HFFc6 (cell line): ENCODE measurements around the gene GPSM1. TPM values are rescaled to one million over a fixed set of nuclear protein-coding genes. Genes with fewer than 3 reads are reported as not detected.
A peak's percentile ranks its signal among the peaks of the same experiment; 100 is the strongest.

ENCODE experiments used
- DNase-seq: peaks from one replicate; pipeline ENCODE4 v3.0.0-alpha.2; 2018
- H3K27ac Mint-ChIP-seq: 2 replicates; pipeline ENCODE4 v1.8.0; 2020; ENCODE audit warnings: mild to moderate bottlenecking, mixed read lengths
- H3K27me3 Mint-ChIP-seq: 2 replicates; pipeline ENCODE4 v1.8.0; 2021; ENCODE audit warnings: mild to moderate bottlenecking, moderate library complexity, mixed read lengths; ENCODE audit not compliant: insufficient read depth
- H3K36me3 Mint-ChIP-seq: 2 replicates; pipeline ENCODE4 v1.8.0; 2021; ENCODE audit warnings: low read depth, mixed read lengths
- H3K4me1 Mint-ChIP-seq: 2 replicates; pipeline ENCODE4 v1.8.0; 2020; ENCODE audit warnings: low read depth, mixed read lengths
- H3K4me3 Mint-ChIP-seq: 2 replicates; pipeline ENCODE4 v1.8.0; 2020; ENCODE audit warnings: mild to moderate bottlenecking, moderate library complexity, mixed read lengths
- H3K9me3 Mint-ChIP-seq: 2 replicates; pipeline ENCODE4 v1.8.0; 2020; ENCODE audit warnings: mild to moderate bottlenecking, mixed read lengths
- CTCF ChIP-seq: fragments of 200-600 bp; sonication (generic); IDR thresholded peaks from 2 replicates; pipeline ENCODE4 v1.5.0; 2021; ENCODE audit warnings: antibody characterized with exemption, mild to moderate bottlenecking
- total RNA-seq, 6 experiments: library from RNA; stranded (reverse); fragmentation: NEBNext Ultra II Directional; extraction: Animal tissue kit (Norgen Biotek cat#: 25700); gene quantifications; 2 replicates in 1 of 6; 3 replicates in 5 of 6; pipeline ENCODE4 v1.2.3, GENCODE V29; 2021

The GPSM1 gene
- total RNA-seq, 6 experiments from 2014 or later: 50.9 to 60.2 (median 55.0) TPM

DNA sequence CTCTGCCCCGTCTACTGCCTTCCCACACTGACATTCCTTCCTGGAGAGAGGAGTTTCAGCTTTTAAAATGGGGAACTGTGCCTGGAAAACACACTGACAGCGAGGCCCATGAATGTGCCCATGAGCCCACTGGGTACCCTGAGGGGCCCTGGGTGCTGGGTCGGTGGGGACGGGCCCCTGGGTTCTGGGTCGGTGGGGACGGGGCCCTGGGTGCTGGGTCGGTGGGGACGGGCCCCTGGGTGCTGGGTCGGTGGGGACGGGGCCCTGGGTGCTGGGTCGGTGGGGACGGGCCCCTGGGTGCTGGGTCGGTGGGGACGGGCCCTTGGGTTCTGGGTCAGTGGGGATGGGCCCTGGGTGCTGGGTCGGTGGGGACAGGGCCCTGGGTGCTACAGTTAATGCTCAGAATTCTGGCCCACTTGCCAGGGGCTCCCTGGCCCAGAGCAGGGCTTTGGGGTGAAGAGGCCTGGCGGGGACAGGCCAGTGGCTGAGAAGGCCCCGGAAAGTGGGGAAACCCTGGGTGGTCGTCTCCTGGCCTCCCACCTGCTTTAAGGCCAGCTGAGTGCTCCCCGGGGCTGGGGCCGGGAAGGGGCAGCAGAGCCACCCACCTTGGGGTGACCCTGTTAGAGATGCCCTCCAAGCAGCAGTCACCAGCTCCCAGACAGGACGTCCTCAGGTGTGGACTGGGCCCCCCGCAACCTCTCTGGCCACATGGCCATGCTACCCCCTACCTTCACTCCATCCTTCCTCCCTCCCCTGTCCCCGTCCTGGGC, 2.5 kb downstream of the GPSM1 start:
- Mint-ChIP-seq H3K9me3 (no peaks in the 10 kb centered on the region), H3K4me1 (peaks cover 22% of the 10 kb centered on the region), H3K4me3 (peak overlapping the region; percentile 98), H3K27ac (peak overlapping the region; percentile 94), H3K27me3 (no peaks in the 10 kb centered on the region; the same call in none of the 2 replicates), H3K36me3 (no peaks in the 10 kb centered on the region; the same call in 1 of the 2 replicates)
- no peak for DNase-seq
- no peak for TF ChIP-seq CTCF

GRCh38 chr9:136330406-136330990, 3.2 kb downstream of the GPSM1 start:
- Mint-ChIP-seq H3K9me3 (no peaks in the 10 kb centered on the region), H3K4me3 (peak overlapping the region; percentile 15; the same call in 1 of the 2 replicates)

DNA sequence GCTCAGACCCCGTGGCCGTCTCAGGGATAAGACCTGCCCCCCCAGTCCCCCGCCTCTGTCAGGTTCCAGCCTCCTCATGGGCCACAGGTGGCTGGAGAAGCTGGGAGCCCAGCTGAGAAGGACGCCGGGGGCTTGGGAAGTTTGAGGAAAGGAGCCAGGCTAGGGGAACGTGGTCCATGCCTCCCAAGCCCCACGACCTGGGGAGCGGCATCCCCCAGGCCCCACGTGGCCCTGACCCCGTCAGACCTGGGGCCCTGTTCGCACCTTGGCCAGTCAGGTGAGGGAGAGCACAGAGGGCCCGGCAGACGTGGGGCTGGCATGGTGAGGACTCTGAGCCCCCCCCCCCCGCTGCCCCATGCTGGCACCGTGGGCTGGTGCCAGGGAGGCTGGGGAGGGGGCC, 3.7 kb downstream of the GPSM1 start:
- H3K9me3 Mint-ChIP-seq: no peaks in the 10 kb centered on the region
- TF ChIP-seq CTCF: no peak
- no peak overlapping the region; the same call in 1 of the 2 replicates for H3K27ac Mint-ChIP-seq
- H3K27me3 Mint-ChIP-seq: no peaks in the 10 kb centered on the region; the same call in none of the 2 replicates
- H3K36me3 Mint-ChIP-seq: no peaks in the 10 kb centered on the region; the same call in 1 of the 2 replicates
- H3K4me1 Mint-ChIP-seq: peaks cover 16% of the 10 kb centered on the region
- DNase-seq: no peak
- H3K4me3 Mint-ChIP-seq: no peak overlapping the region

More at GRCh38 chr9:136330406-136330990, 3.2 kb downstream of the GPSM1 start:
- no peaks in the 10 kb centered on the region; the same call in 1 of the 2 replicates for H3K36me3 Mint-ChIP-seq
- peaks cover 22% of the 10 kb centered on the region for H3K4me1 Mint-ChIP-seq
- TF ChIP-seq CTCF: no peak
- no peak overlapping the region; the same call in 1 of the 2 replicates for H3K27ac Mint-ChIP-seq
- no peaks in the 10 kb centered on the region; the same call in none of the 2 replicates for H3K27me3 Mint-ChIP-seq
- no peak for DNase-seq

- H3K4me3 Mint-ChIP-seq: no peak overlapping the region
- no peak for DNase-seq
- H3K36me3 Mint-ChIP-seq: no peaks in the 10 kb centered on the region; the same call in 1 of the 2 replicates
- peaks cover 8% of the 10 kb centered on the region for H3K4me1 Mint-ChIP-seq
- H3K9me3 Mint-ChIP-seq: no peaks in the 10 kb centered on the region
- TF ChIP-seq CTCF: no peak
- H3K27me3 Mint-ChIP-seq: no peaks in the 10 kb centered on the region; the same call in none of the 2 replicates
- H3K27ac Mint-ChIP-seq: no peak overlapping the region
Observed at GRCh38 chr9:136331556-136332481, 4.5 kb downstream of the GPSM1 start.

- H3K27me3 Mint-ChIP-seq: no peaks in the 10 kb centered on the region; the same call in none of the 2 replicates
- H3K4me3 Mint-ChIP-seq: no peak overlapping the region
- no peaks in the 10 kb centered on the region; the same call in 1 of the 2 replicates for H3K36me3 Mint-ChIP-seq
- no peaks in the 10 kb centered on the region for H3K9me3 Mint-ChIP-seq
- TF ChIP-seq CTCF: no peak
- DNase-seq: no peak
- no peak overlapping the region for H3K27ac Mint-ChIP-seq
- peaks cover 7% of the 10 kb centered on the region for H3K4me1 Mint-ChIP-seq
Observed at GRCh38 chr9:136332482-136332983, 5.2 kb downstream of the GPSM1 start.
